H1 (cell line): Measurements from ENCODE around the gene CGB7. TPM values are rescaled to one million over a fixed set of nuclear protein-coding genes. Genes with fewer than 3 reads are reported as not detected.

ENCODE experiments used
- CTCF ChIA-PET: fragments of 300-600 bp; sonication (Branson Sonifier 250); formaldehyde crosslinking; loops from one replicate; lab custom pipeline; 2021; ENCODE audit not compliant: partially characterized antibody; lab: Charles Lee
- POLR2A ChIA-PET: fragments of 300-600 bp; sonication (Branson Sonifier 250); formaldehyde crosslinking; loops from one replicate; lab custom pipeline; 2021; ENCODE audit warnings: inconsistent platforms; ENCODE audit not compliant: partially characterized antibody; lab: Charles Lee
- DNase-seq, 2 experiments: peaks; one replicate each; pipeline versions ENCODE4 v3.0.0 to v3.0.0-alpha.2; 2010 to 2022; ENCODE audit warnings: low spot score in 2 of 2, low read depth in 1 of 2, mixed read lengths in 1 of 2
- FAIRE-seq: peaks from 2 replicates; lab custom pipeline; 2011; peaks lifted over from hg19 to GRCh38; lab: Jason Lieb, UNC
- H2AFZ ChIP-seq: 2 replicates; pipeline ENCODE4 v1.8.1; 2012; ENCODE audit warnings: low read length, inconsistent platforms
- H2AK5ac ChIP-seq: 2 replicates; pipeline ENCODE4 v1.6.1; 2013; ENCODE audit warnings: low read depth, low read length
- H2BK120ac ChIP-seq: replicated peaks from 2 replicates; pipeline ENCODE3; 2013; ENCODE audit warnings: low read depth, low read length, inconsistent platforms
- H2BK12ac ChIP-seq: 2 replicates; pipeline ENCODE4 v1.6.1; 2013; ENCODE audit warnings: low read depth, low read length
- H2BK15ac ChIP-seq: 2 replicates; pipeline ENCODE4 v1.6.1; 2013; ENCODE audit warnings: low read length
- H2BK20ac ChIP-seq: 2 replicates; pipeline ENCODE4 v1.6.1; 2013; ENCODE audit warnings: low read length
- H2BK5ac ChIP-seq: 2 replicates; pipeline ENCODE4 v1.6.1; 2013; ENCODE audit warnings: low read depth, low read length
- H3K14ac ChIP-seq: 2 replicates; pipeline ENCODE4 v1.6.1; 2013; ENCODE audit warnings: inconsistent platforms; ENCODE audit not compliant: insufficient read length
- H3K18ac ChIP-seq: 2 replicates; pipeline ENCODE4 v1.6.1; 2013; ENCODE audit warnings: low read length; ENCODE audit errors: extremely low read depth
- H3K23ac ChIP-seq: 2 replicates; pipeline ENCODE4 v1.6.1; 2013; ENCODE audit warnings: inconsistent platforms; ENCODE audit not compliant: insufficient read length
- H3K23me2 ChIP-seq: 2 replicates; pipeline ENCODE4 v1.6.1; 2013; ENCODE audit warnings: low read depth, low read length
- H3K27ac ChIP-seq: 2 replicates; pipeline ENCODE4 v1.6.1; 2011; ENCODE audit warnings: low read depth, low read length, inconsistent platforms
- H3K27me3 ChIP-seq, 4 experiments: replicated peaks in 1 of 4; 1 replicate in 1 of 4; 2 replicates in 3 of 4; pipeline versions ENCODE4 v1.6.1 to v1.8.1; 2011 to 2013; ENCODE audit warnings: low read length in 3 of 4, mild to moderate bottlenecking in 3 of 4, inconsistent platforms in 2 of 4, mixed read lengths in 2 of 4, moderate library complexity in 1 of 4; ENCODE audit not compliant: control insufficient read depth in 3 of 4, insufficient read depth in 3 of 4; ENCODE audit errors: extremely low read depth in 1 of 4
- H3K36me3 ChIP-seq, 4 experiments: 2 replicates each; pipeline versions ENCODE4 v1.6.1 to v1.8.1; 2011 to 2013; ENCODE audit warnings: mild to moderate bottlenecking in 4 of 4, low read length in 3 of 4, moderate library complexity in 2 of 4, control low read depth in 1 of 4, inconsistent platforms in 1 of 4; ENCODE audit not compliant: insufficient read depth in 4 of 4, control insufficient read depth in 2 of 4
- H3K4ac ChIP-seq: replicated peaks from 2 replicates; pipeline ENCODE3; 2013; ENCODE audit warnings: low read length, low read depth, mixed read lengths, inconsistent platforms; ENCODE audit not compliant: insufficient read length
- H3K4me1 ChIP-seq, 4 experiments: replicated peaks in 1 of 4; 1 replicate in 1 of 4; 2 replicates in 3 of 4; pipeline versions ENCODE4 v1.6.1 to v1.8.1; 2011 to 2013; ENCODE audit warnings: low read length in 3 of 4, inconsistent platforms in 2 of 4, mixed read lengths in 1 of 4; ENCODE audit not compliant: insufficient read depth in 4 of 4, control insufficient read depth in 3 of 4
- H3K4me2 ChIP-seq, 2 experiments: 2 replicates each; pipeline versions ENCODE4 v1.6.1 to v1.8.1; 2011 to 2013; ENCODE audit warnings: low read depth in 2 of 2, low read length in 2 of 2, control low read depth in 1 of 2, inconsistent platforms in 1 of 2, mild to moderate bottlenecking in 1 of 2; ENCODE audit not compliant: insufficient read depth in 1 of 2
- H3K4me3 ChIP-seq, 4 experiments: fragments of 200-600, 300-600 bp in 1 of 4; sonication (generic), shearing (Covaris generic), sonication (Bioruptor Twin) in 1 of 4; 2 replicates each; pipeline versions ENCODE4 v1.5.1 to v1.8.1; 2011 to 2016; ENCODE audit warnings: low read length in 4 of 4, low read depth in 3 of 4, control low read depth in 2 of 4, inconsistent platforms in 2 of 4, mild to moderate bottlenecking in 2 of 4, mixed read lengths in 1 of 4, moderate library complexity in 1 of 4; ENCODE audit not compliant: insufficient read depth in 2 of 4; ENCODE audit errors: extremely low read depth in 1 of 4
- H3K56ac ChIP-seq: replicated peaks from 2 replicates; pipeline ENCODE3; 2013; ENCODE audit warnings: low read depth, mild to moderate bottlenecking, mixed read lengths, low read length, inconsistent platforms; ENCODE audit not compliant: insufficient read length
- H3K79me1 ChIP-seq: 2 replicates; pipeline ENCODE4 v1.6.1; 2013; ENCODE audit warnings: low read depth, low read length, control low read depth
- H3K79me2 ChIP-seq, 2 experiments: 2 replicates each; pipeline versions ENCODE4 v1.6.1 to v1.8.1; 2012 to 2013; ENCODE audit warnings: low read length in 2 of 2, mild to moderate bottlenecking in 2 of 2, inconsistent platforms in 1 of 2; ENCODE audit not compliant: insufficient read depth in 2 of 2, control insufficient read depth in 1 of 2
- H3K9ac ChIP-seq, 4 experiments: replicated peaks in 1 of 4; 1 replicate in 1 of 4; 2 replicates in 3 of 4; pipeline versions ENCODE4 v1.6.1 to v1.8.1; 2011 to 2013; ENCODE audit warnings: low read depth in 3 of 4, low read length in 3 of 4, control low read depth in 2 of 4, mild to moderate bottlenecking in 2 of 4, moderate library complexity in 2 of 4, inconsistent platforms in 1 of 4; ENCODE audit errors: extremely low read depth in 1 of 4
- H3K9me3 ChIP-seq, 2 experiments: 2 replicates each; pipeline versions ENCODE4 v1.6.1 to v1.8.1; 2012 to 2013; ENCODE audit warnings: mild to moderate bottlenecking in 2 of 2, moderate library complexity in 2 of 2, control low read depth in 1 of 2, inconsistent platforms in 1 of 2, low read depth in 1 of 2, low read length in 1 of 2, mixed read lengths in 1 of 2; ENCODE audit not compliant: insufficient read depth in 2 of 2
- H4K20me1 ChIP-seq, 2 experiments: replicated peaks in 1 of 2; 2 replicates each; pipeline versions ENCODE3 to v1.8.1; 2011 to 2013; ENCODE audit warnings: inconsistent platforms in 2 of 2, low read length in 2 of 2, mild to moderate bottlenecking in 1 of 2; ENCODE audit not compliant: insufficient read depth in 2 of 2, control insufficient read depth in 1 of 2
- H4K5ac ChIP-seq: 2 replicates; pipeline ENCODE4 v1.6.1; 2013; ENCODE audit warnings: low read length, low read depth, mixed read lengths, inconsistent platforms; ENCODE audit not compliant: insufficient read length
- H4K8ac ChIP-seq: 2 replicates; pipeline ENCODE4 v1.8.0; 2013; ENCODE audit warnings: mild to moderate bottlenecking, moderate library complexity, low read length, inconsistent platforms; ENCODE audit not compliant: insufficient read depth; ENCODE audit errors: extremely low read depth
- H4K91ac ChIP-seq: replicated peaks from 2 replicates; pipeline ENCODE3; 2013; ENCODE audit warnings: low read length, mixed read lengths, inconsistent platforms; ENCODE audit not compliant: insufficient read length
- CREB1 ChIP-seq: IDR thresholded peaks from 2 replicates; pipeline ENCODE4 v1.6.1; 2012; ENCODE audit warnings: inconsistent platforms
- E2F6 ChIP-seq: IDR thresholded peaks from 2 replicates; pipeline ENCODE4 v1.6.1; 2012; ENCODE audit warnings: inconsistent platforms
- EP300 ChIP-seq, 2 experiments: IDR thresholded peaks; 1 replicate in 1 of 2; 2 replicates in 1 of 2; pipeline ENCODE4 v1.6.1; 2011 to 2012; ENCODE audit warnings: low read depth in 2 of 2, low read length in 2 of 2, mild to moderate bottlenecking in 2 of 2, borderline replicate concordance in 1 of 2, inconsistent platforms in 1 of 2, moderate library complexity in 1 of 2
- HDAC6 ChIP-seq: IDR thresholded peaks from one replicate; pipeline ENCODE4 v1.7.1; 2012; ENCODE audit warnings: low read depth, mild to moderate bottlenecking, inconsistent platforms, low read length, moderate library complexity
- SIN3A ChIP-seq, 2 experiments: IDR thresholded peaks in 1 of 2; conservative IDR thresholded peaks in 1 of 2; 2 replicates each; pipeline ENCODE4 v1.6.1; 2011 to 2012; ENCODE audit warnings: low read length in 2 of 2, improper control_type of control experiment in 1 of 2, low read depth in 1 of 2, mild to moderate bottlenecking in 1 of 2
- WGBS, 2 experiments: shearing (Covaris generic) in 1 of 2; methylation state at CpG; one replicate each; pipeline versions ENCODE4 v1.1.6 to v1.1.7; 2013 to 2015; ENCODE audit warnings: low lambda C conversion rate in 2 of 2, mixed read lengths in 2 of 2, inconsistent platforms in 1 of 2, low coverage in 1 of 2, missing lambda C conversion rate in 1 of 2; ENCODE audit not compliant: insufficient replicate concordance in 2 of 2, insufficient coverage in 1 of 2, insufficient read length in 1 of 2; ENCODE audit errors: extremely low coverage in 1 of 2, missing lambda C conversion rate in 1 of 2; 5-methylcytosine and 5-hydroxymethylcytosine counted together
- polyA plus RNA-seq, 7 experiments: library from polyadenylated mRNA; depleted of rRNA in 3 of 7; stranded (reverse) in 5 of 7; unstranded in 2 of 7; fragments of >200 nt in 5 of 7; fragments of 200-250 nt in 2 of 7; gene quantifications; 1 replicate in 5 of 7; 2 replicates in 1 of 7; 4 replicates in 1 of 7; pipeline versions ENCODE4 v1.2.1 to v1.2.3, GENCODE V29; 2011 to 2013; ENCODE audit warnings: missing spikeins in 2 of 7, mixed read lengths in 2 of 7
- total RNA-seq: library from RNA; stranded (reverse); fragmentation: NEBNext Ultra II Directional; extraction: Animal tissue kit (Norgen Biotek cat#: 25700); gene quantifications from 2 replicates; pipeline ENCODE4 v1.2.1, GENCODE V29; 2021

The CGB7 gene
- total and polyA plus RNA-seq, 2 of the 8 experiments (the other 6 are each of a cell fraction or from before 2014, with no cell fraction given): 1.2 to 2.2 TPM

GRCh38 chr19:49056101-49056901 is 1.2 kb downstream of the CGB7 start:
- 5% methylated on average over 54 of the region's 63 CpGs; no CpG with 5 or more reads in 1 of the 2 experiments for WGBS, 2 experiments
- H3K9me3 ChIP-seq: no peaks in the 10 kb centered on the region
- CTCF ChIA-PET: interaction anchor here (0.8 to 1.2 kb wide), 2 partner anchors 13 to 166 kb away, joined by 3 read pairs; no protein-coding TSS in a partner anchor
- peaks cover 6% of the 10 kb centered on the region; the same call in 1 of the 2 replicates for H3K23me2 ChIP-seq
- DNase-seq (peak in 1 of 2 experiments; percentile 89), FAIRE-seq (no peak)
- H3K36me3 ChIP-seq: no peaks in the 10 kb centered on the region
- no peak overlapping the region for H2BK120ac ChIP-seq
- no peak overlapping the region for H2BK12ac ChIP-seq
- no peak overlapping the region for H4K91ac ChIP-seq
- no peak overlapping the region for H2BK20ac ChIP-seq
- H3K23ac ChIP-seq: no peak overlapping the region
- peaks cover 10 to 48% (median 44%) of the 10 kb centered on the region in 4 experiments for H3K27me3 ChIP-seq
- no peaks in the 10 kb centered on the region for H3K79me1 ChIP-seq
- H3K79me2 ChIP-seq: no peaks in the 10 kb centered on the region
- POLR2A ChIA-PET: interaction anchor here (0.6 to 1.2 kb wide), 2 partner anchors 39 to 42 kb away, joined by 3 read pairs; no protein-coding TSS in a partner anchor
- H2AFZ ChIP-seq: peak overlapping the region; percentile 81; the same call in 1 of the 2 replicates
- H4K20me1 ChIP-seq: peaks cover 0 to 2% of the 10 kb centered on the region in 2 experiments
- peaks cover 0 to 11% (median 9%) of the 10 kb centered on the region in 4 experiments; a peak in 6 of 7 replicates for H3K4me1 ChIP-seq
- H3K4me2 ChIP-seq: peak overlapping the region; percentile 80 to 83
- no peak overlapping the region for H2BK15ac ChIP-seq
- no peak overlapping the region for H3K4ac ChIP-seq
- no peak overlapping the region for H2AK5ac ChIP-seq
- H4K5ac ChIP-seq: no peak overlapping the region
- no peak overlapping the region; the same call in none of the 2 replicates for H3K18ac ChIP-seq
- H4K8ac ChIP-seq: peak overlapping the region; percentile 68
- peak overlapping the region; percentile 36 to 64 (median 50) for H3K4me3 ChIP-seq
- H2BK5ac ChIP-seq: no peak overlapping the region
- no peak overlapping the region for H3K27ac ChIP-seq
- H3K14ac ChIP-seq: no peak overlapping the region
- no peak overlapping the region for H3K56ac ChIP-seq
- no peak overlapping the region; a peak in 1 of 7 replicates for H3K9ac ChIP-seq
- TF ChIP-seq EP300 (IDR thresholded peaks at IDR 0.05; ENCODE audit: borderline replicate concordance in 1 of 2, low read depth in 2 of 2, low read length in 2 of 2): no peak
- TF ChIP-seq SIN3A (conservative IDR thresholded peaks at IDR 0.05 in 1 of 2, IDR thresholded peaks at IDR 0.05 in 1 of 2; ENCODE audit: low read depth in 1 of 2, low read length in 2 of 2): no peak
- TF ChIP-seq HDAC6: no peak
- TF ChIP-seq E2F6: peak; percentile 73
- TF ChIP-seq CREB1: 0 out of 2 replicates have a peak, but pooled peaks have one; percentile 22
